HT1080 (cell line): Measurements from ENCODE around the gene KIAA1671. TPM values are rescaled to one million over a fixed set of nuclear protein-coding genes. Genes with fewer than 3 reads are reported as not detected.
A peak's percentile ranks its signal among the peaks of the same experiment; 100 is the strongest.

Experiments used
- DNase-seq: peaks from one replicate; pipeline ENCODE4 v3.0.0-alpha.2; 2015; ENCODE audit warnings: low read depth
- total RNA-seq: library from RNA; depleted of rRNA; stranded (reverse); fragments of >200 nt; shearing (Covaris generic); gene quantifications from 2 replicates; pipeline ENCODE4 v1.2.3, GENCODE V29; 2014

KIAA1671 gene
- total RNA-seq, 1 experiment from 2014 or later = 12.8 TPM

DNA sequence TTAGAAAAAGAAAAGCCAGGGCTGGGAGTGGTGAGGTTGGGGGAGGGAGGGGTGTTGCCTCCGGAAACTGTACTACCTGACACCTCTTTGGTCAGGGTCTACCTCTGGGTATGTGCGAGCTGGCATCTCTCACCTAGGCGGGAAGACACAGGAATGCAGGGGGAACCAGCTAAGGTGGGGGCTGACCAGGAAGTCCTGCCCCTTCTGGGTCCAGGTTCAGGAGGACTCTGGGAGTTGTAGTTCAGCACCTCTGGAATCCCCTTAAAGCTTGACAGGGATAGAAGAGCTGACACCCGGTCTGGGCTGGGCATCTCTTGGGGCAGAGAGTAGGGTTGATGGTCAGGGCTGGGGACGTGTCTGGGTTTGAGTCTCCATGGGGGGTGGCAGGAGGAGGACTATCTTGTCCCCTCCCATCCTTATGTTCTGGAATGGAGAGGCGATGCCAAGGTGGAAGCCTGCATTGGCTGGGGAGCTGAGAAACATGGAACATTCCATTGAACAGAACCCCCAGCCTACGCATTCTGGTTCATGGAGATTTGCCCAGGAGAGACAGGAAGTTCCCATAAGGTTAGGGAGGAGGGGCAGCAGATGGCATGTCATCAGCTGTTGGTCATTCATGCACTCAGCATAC, 2.1 kb upstream of the KIAA1671 start:
- DNase-seq = peak; percentile 44

DNA sequence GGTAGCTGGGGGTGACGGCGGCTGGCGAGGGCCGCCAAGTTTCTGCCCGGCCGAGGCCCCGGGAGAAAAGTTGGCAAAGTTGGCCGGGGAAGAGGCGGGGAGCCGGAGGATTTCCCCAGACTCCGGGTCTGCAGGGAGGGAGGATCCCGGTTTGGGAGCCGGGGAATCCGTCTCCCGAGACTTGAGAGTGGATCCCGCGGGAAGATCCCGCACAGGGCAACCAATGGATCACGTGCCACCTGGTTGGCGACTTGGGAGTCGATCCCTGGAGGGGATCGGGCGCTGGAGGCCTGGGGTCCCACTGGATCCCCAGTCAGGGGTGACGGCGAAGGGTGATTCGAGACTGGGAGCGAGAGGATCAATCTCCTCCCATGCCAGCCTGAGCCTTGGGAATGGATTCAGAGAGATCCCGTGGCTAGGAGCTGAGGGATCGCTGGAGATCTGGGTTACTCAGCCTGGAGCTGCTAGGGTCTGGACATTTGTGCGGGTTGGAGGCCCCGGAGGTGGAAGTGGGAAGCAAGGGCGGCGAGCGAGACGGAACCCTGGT, 394 bp downstream of the KIAA1671 start:
- peak; percentile 73 for DNase-seq

DNA sequence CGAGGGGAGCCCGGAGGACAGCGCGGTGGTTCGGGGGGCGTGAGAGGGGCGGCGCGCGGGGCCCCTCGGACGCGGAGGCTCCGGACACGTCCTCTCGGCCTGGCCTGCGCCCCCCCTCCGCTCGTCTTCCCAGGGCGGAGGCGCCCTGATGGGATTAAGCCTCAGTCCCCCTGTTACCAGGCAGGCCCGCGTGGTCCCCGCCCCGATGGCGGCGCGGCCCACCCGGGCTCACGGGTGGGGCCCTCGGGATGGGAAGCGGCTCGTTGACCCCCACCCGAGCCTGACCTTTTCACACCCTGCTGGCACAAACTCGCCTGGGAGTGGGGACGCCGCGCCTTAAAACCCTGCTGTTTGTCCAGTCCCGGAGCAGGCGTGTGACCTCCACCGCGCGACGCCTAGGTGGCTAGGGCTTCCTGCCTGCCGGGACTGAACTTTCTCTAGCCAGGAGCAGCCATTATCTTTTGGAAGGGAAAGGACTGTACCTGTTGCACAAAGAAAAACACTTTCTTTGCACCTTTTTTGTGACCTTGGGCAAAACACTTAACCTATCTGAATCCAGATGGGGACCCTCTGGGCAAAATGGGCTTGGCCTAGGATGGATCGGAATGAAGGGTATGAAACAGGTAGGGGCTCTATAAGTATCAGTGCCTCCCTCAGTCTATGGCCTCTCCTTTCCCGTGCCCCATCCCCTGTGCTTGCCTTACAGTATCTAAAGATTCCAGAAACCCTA, 1.0 kb downstream of the KIAA1671 start:
- no peak for DNase-seq

DNA sequence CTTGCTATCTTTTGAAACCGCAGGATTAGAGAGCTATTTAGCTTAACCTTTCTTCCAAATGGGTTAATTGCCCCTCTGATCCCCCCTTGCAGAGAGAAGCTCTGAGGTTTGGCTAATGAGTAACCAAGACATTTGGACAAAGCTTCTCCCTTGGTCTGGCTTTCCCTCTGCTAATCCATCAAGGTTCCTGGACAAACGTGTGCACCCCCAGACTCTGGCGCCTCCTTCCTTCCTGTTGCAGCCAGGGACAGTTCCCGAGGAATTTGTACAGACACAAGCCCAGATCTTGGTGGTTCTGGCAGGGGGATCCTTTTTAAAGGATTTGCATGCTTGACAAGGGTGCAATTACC, 1.6 kb downstream of the KIAA1671 start:
- DNase-seq = no peak

DNA sequence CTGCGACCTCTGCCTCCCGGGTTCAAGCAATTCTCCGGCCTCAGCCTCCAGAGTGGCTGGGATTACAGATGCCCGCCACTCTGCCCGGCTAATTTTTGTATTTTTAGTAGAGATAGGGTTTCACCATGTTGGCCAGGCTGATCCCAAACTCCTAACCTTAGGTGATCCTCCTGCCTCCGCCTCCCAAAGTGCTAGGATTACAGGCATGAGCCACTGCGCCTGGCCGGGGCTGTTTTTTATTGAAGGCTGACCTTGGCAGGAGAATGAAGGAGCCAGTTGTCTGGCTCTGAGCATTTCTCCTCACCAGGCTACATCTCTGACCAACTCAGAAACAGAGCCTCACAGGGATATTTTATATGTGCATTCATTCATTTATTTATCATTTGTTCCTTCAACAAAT, 2.3 kb downstream of the KIAA1671 start:
- no peak for DNase-seq

DNA sequence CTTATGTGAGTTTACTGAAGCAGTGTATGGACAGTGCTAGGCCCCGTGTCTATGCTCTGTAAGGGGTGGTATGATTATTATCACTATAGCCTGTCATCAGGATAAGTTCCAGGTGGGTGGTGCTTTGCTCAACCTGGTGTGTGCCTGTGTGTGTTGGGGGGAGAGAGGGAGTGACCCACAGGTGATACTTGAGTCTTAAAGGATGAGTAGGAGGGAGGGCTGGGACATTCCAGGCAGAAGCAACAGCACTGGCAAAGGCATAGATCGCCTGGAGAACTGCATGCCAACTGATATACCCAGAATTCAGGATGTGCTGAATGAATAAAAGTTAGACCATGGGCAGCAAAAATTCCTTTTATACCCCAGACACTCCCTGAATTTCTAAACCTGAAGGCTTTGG, 4.5 kb downstream of the KIAA1671 start:
- DNase-seq = no peak

DNA sequence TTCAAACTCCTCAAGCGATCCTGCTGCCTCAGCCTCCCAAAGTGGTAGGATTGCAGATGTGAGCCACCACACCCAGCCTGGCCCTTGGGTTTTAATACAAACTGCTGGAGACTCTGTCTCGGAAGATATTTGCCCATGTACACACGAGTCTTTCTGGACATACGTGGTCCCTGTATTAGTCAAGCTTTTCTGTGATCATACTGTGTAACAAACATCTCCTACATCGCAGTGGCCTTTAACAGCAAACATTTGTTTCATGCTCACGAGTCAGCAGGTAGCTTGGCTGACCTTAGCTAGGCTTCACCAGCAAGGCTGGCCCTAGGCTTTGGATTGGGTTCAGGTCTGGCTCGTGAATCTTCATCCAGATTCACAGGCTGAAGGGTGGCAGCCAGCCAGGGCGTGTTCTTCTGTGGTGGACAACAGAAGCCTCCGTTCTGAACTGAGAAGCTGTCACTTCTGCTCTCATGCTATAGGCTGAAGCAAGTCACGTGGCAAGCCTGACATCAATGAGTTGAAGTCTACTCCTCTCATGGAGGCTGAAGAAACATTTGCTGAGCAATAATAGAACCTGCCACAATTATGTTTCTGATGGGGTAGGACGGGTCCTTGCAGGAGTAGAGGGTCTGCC, 8.8 kb downstream of the KIAA1671 start:
- DNase-seq = no peak

DNA sequence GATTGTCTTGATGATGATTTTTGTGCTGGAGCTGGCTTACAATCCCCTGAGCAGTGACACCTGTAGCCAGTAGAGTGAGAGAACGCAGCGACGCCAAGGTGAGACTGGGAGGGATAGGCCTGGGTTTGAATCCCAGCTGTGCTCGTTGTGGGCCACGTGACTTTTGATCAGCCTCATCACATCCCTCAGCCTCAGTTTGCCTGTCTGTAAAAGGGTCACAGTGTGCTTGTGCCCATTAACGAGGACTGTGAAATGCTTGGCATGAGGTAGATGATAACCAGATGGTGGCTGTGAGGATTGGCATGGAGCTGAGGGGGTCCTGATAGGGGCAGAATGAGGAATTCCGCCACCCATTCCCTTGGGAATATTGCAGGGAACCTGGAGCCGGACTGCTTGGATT, 9.6 kb downstream of the KIAA1671 start:
- DNase-seq = no peak

DNA sequence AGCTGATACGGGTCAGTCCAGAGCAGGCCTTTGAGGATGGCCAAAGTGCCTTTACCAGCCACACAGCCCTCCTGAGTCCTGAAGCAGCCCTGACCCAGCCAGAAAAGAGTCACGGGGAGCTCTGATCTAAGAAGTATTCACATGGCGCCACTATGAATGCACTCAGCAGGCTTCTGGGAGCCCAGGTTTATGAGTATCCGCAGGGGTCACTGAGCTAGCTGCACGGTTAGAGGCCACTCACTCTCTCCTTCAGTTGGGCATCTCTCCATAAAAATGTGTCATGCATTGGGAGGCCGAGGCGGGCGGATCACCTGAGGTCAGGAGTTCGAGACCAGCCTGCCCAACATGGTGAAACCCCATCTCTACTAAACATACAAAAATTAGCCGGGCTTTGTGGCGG, 10.3 kb downstream of the KIAA1671 start:
- DNase-seq = no peak

DNA sequence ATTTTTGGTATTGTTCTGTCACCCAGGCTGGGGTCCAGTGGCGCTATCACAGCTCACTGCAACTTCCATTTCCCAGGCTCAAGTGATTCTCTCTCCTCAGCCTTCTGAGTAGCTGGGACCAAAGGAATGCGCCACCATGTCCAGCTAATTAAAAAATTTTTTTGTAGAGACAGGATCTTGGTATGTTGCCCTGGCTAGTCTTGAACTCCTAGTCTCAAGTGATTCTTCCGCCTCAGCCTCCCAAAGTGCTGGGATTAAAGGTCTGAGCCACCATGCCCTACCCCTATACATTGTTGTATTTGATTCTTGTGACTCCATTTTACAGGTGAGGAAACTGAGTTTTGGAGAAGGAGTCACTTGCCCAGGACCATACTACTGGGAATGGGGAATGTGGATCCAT, 11.9 kb downstream of the KIAA1671 start:
- DNase-seq = no peak

DNA sequence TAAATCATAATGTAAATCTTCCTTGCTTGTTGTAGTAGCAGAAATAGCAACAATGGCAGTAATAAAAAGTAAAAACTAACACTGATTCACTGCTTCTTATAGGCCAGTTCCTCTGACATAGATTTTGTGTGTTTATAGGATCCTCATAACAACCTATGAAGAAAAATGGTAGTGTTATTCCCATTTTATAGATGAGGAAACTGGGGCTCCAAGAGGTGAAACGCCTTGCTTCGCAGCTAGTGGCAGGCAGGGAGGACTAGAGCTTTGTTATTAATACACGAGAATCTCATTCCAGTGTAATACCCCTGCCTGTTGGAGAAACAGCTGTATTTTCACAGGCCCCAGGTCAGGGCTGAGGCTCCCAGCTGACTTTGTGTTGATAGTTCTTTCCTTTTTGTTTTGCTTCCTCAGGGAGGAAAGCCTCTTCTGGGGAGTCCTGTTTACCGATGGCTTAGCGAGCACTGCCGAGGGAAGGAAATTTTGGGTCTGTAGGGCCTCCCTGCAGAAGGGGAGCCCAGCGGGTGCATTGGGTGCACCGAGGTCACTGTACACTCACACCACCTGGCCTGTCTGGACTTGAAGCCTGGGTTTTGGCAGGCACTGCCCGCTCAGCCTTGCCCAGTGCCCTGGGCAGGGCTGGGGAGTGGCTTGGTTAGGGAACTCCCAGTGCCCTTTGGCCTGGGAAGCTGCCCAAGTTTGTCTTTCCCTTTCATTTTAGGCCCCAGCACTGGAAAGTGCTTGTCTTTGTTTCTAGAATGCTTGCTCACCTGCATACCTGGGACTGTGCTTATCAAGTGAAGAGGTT, 13.5 kb downstream of the KIAA1671 start:
- no peak for DNase-seq

DNA sequence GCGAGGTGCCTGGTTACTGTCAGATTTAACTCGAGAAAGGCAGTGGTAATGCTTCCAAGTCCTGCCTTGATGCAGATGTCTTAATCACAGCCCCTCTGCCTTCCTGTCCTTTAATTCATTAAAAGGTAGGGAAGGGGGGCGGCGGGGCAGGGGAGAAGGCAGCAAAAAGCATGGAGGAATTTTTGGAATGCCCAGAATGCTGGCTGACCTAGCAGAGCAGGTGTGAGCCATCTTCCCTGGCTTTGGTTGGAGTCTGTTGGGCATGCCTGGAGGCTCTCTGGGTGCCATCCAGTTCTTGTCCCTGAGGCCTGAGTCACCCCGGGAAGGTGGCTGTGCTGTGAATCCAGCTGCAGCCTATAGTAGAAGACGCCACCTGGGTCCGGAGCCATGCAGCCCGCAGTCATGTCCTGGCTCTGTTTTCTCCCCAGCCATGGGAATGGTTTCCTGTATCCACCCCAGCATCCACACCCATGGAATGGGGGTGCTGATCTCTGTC, 15.6 kb downstream of the KIAA1671 start:
- DNase-seq = peak; percentile 54

DNA sequence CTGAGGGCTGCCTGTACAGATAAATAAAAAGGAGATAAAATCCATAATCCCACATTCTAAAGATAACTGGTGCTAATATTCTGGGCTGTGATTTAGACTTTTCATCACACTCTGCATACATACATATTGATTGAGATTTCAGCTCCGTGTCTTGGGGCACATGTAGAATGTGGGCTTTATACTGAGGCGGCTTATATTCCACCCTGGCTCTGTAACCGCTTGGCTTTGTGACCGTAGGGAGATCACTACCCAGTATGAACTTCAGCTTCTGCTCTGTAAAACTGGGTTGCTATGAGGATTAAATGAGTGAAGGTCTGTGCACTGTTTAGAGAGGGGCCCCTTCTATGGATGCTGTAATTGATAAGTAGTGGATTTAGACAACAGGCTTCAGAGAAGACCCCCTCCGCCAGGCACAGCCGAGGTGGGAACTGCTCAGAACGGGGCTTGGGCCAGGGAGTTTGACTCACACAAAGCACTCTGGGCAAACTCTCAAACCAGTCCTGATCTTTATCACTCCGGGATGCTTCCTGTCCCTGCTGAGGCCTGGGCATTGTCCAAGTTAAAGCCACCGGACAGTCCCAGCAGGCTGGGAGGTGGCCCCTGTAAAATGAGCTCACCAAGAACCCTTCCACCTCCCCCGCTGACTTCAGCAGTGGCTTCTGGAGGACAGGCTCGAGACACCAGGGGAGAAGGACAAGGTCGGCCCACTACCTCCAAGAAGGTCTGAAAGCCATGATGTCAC, 17.2 kb downstream of the KIAA1671 start:
- DNase-seq = peak; percentile 76

DNA sequence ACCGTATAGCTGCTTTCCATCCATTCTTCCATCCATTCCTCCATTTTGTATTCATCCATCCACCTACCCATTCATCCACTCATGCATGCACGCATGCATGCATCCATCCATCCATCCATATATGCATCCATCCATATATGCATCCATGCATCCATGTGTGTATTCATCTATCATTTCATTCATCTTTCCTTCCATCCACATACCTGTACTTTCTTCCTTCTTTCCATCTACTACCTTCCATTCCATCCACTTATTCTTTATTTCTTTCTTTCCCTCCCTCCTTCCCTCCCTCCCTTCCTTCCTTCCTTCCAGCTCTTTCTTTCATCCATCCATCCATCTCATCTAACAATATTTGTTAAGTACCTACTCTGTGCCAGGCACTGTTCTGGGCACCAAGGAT, 19.9 kb downstream of the KIAA1671 start:
- no peak for DNase-seq

DNA sequence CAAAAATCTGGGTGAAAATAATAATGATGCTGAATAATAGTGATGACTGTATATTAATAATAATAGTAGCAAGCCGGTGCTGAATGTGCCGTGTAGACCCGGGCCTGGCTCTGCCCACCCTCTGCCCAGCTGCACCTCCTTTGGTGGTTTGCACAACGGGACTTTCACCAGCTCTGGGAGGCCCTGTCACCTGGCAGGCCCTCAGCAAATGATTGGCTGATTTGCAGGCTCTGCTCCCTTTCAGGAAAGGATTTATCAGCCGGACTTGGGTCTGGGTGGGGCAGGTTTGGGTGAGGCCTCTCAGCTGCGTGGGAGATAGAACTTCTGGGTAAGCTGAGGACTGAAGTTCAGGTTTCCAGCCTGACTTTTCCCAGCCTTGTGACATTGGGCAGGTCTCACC, 21.4 kb downstream of the KIAA1671 start:
- DNase-seq = no peak

DNA sequence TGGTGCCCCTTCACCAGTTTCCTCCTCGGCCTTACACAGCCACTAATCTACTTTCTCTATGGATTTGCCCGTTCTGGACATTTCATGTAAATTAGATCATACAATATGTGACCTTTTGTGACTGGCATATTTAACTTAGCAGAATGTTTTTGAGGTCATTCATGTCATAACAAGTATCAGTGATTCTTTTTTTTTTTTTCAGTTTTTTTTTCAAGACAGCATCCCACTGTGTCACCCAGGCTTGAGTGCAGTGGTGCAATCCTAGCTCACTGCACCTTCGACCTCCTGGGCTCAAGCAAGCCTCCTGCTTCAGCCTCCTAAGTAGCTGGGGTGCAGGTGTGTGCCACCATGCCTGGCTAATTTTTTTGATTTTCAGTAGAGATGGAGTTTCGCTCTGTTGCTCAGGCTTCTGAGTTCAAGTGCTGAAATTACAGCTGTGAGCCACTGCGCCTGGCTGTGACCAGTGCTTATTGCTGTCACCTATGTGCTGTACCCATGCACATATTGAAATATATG, 22.7 kb downstream of the KIAA1671 start:
- DNase-seq = no peak

DNA sequence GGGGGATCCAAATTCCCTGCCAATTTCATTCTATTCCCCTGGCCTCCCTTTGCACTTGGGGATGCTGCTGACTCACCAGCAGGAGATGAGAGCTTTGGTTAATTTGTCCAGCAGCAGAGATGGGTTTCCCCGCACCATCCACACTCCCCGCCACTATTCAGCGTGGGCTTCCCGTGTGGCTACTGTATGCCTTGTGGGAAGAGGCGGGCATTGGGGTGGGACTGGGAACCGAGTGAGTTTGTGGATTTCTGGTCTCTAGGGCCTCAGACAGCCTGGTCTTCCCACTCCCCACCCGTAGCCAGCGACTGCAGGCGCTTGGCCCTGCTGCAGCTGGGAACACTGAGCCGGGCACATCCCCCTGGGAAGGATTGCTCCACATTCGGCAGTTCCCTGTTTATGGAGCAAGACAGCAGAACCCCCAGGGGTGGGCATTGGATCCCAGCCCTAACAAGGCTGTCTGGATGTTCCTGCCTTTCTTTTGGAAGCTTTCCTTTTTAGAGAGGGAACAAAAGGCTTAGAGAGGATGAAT, 23.4 kb downstream of the KIAA1671 start:
- peak; percentile 26 for DNase-seq

DNA sequence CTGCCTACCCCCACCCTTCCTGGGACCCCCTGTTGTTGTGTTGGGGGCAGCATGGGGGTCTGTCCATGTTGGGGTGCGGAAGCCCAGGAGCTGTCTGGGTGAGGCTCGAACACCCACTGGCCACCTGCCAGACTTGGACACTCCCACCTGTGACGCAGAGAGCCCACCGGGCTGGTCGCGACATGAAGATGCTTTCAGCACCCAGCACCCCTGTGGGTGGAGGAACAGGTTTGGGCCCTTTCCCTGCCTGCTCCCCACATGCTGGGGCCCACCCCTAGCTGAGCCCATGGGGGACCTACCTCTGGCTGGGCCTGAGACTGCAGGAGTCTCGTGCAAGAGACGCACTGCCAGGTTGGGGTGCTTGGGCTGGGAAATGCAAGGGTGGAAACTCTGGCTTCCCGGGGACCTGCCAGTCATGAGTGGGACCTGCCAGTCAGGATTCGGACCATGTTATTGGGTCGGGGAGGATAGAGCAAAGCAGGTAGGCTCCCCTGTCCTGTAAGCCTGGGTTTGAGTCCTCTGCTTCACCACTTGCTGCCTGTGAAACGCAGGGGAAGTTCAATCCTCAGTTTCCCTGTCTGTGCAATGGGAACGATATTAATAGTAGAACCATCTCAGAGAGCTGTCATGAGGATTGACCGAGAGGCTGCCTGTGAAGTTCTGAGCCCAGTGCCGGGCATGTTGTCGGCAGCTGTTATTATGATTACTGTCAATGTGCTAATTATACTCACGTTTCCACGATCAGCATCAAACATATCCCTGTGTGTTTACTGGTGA, 24.1 kb downstream of the KIAA1671 start:
- no peak for DNase-seq

DNA sequence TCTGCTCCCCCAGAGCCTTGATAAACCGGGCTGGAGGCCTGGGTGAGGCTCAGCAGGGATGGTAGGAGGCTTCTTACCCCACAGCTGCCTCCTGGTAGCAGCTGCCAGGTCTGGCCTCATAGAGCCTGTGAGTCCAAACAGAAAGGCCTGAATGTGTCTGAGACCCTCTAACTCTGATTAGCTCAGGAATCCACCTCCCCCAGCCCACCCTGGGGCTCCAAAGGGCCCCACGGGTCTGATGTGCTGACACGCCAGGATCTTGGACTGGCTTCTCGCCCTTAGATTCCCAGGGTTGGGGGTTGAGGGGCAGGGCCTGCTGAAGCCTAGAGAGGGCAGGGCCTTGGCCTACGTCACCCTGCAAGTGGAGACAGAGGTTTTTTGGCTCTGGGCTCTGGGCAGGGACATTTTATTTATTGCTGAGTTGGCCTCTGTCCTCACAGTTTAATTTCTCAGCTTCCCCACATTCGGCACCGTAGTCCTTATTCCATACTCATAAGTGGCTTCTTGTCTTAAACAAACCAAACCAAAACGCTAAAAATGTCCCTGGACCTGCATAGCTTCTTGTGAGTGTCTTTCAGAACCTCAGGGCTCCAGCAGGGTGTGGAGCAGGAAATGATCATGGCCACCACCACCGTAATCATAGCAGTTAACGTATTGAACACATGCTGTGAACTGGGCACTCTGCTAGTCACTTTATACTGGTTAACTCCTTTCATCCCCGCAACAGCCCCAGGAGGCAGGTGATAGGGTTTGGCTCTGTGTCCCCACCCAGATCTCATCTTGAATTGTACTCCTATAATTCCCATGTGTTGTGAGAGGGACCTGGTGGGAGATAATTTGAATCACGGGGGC, 25.1 kb downstream of the KIAA1671 start:
- no peak for DNase-seq
